ENCODE measurements around the gene ARID5A.

GRCh38 chr2:96584017-96584416, 47.5 kb downstream of the ARID5A start:
- no peak for TF ChIP-seq CTCF (conservative IDR thresholded peaks at IDR 0.05; ENCODE audit: low read depth in 2 of 2)
- no peak for TF ChIP-seq REST (IDR thresholded peaks at IDR 0.05; ENCODE audit: unreplicated experiment)
- no peak for TF ChIP-seq POLR2AphosphoS5 (IDR thresholded peaks at IDR 0.05; ENCODE audit: low read depth)
- no peak for TF ChIP-seq ZNF114 (CRISPR knock-in tag; IDR thresholded peaks at IDR 0.05)
- TF ChIP-seq EZH2 (IDR thresholded peaks at IDR 0.05; ENCODE audit: low read depth, unreplicated experiment), result no peak
- TF ChIP-seq EZH2phosphoT487 (IDR thresholded peaks at IDR 0.05; ENCODE audit: unreplicated experiment), result no peak
- no peak for TF ChIP-seq CREB1 (CRISPR knock-in tag; IDR thresholded peaks at IDR 0.05; ENCODE audit: low read depth)
- TF ChIP-seq ETS1 (IDR thresholded peaks at IDR 0.05), result no peak
